K562 (cell line): ENCODE measurements around the gene PTPRF. TPM values are rescaled to one million over a fixed set of nuclear protein-coding genes. Genes with fewer than 3 reads are reported as not detected.

Experiments
- ATAC-seq: fragments of 200-7000 bp; cut with Tn5 transposase; 3 replicates; pipeline ENCODE4 v1.9.1; 2020; ENCODE audit warnings: moderate library complexity
- BruUV-seq: library from RNA; stranded (reverse); fragments of 400-500 nt; replicated peaks from 2 replicates; lab custom pipeline; 2021; lab: Mats Ljungman, UMichigan
- CTCF ChIA-PET: fragments of 300-600 bp; formaldehyde crosslinking; extraction: SDS; loops from one replicate; lab custom pipeline; 2021; ENCODE audit warnings: low intra/inter-chr PET ratio; lab: Yijun Ruan, JAX
- POLR2A ChIA-PET: fragments of 300-600, 350-650 bp; sonication (Branson Sonifier 250); formaldehyde crosslinking; extraction: SDS; loops from one replicate; lab custom pipeline; 2021; ENCODE audit warnings: antibody characterized with exemption, inconsistent platforms; lab: Yijun Ruan, JAX
- DNase-seq, 4 experiments: peaks; one replicate each; pipeline versions ENCODE4 v3.0.0 to v3.0.0-alpha.2; 2011 to 2018; ENCODE audit warnings: low spot score in 3 of 4, mixed read lengths in 3 of 4; ENCODE audit errors: extremely low read depth in 1 of 4
- FAIRE-seq: peaks from 2 replicates; lab custom pipeline; 2011; peaks lifted over from hg19 to GRCh38; lab: Jason Lieb, UNC
- H2AFZ ChIP-seq: 2 replicates; pipeline ENCODE4 v1.6.0; 2011; ENCODE audit warnings: low read depth, low read length, control low read depth, inconsistent platforms
- H3K27ac ChIP-seq: fragments of 200-600 bp; 3 replicates; pipeline ENCODE4 v1.8.0; 2011; ENCODE audit warnings: low read depth, mild to moderate bottlenecking, control low read depth, inconsistent platforms, low read length, moderate library complexity, mixed read lengths; ENCODE audit errors: extremely low read depth
- H3K27me3 ChIP-seq, 2 experiments: fragments of 300-600 bp in 1 of 2; 2 replicates in 1 of 2; 3 replicates in 1 of 2; pipeline versions ENCODE4 v1.6.0 to v1.8.0; 2011; ENCODE audit warnings: inconsistent platforms in 2 of 2, low read length in 2 of 2, mild to moderate bottlenecking in 1 of 2, mixed read lengths in 1 of 2, moderate library complexity in 1 of 2; ENCODE audit not compliant: control insufficient read depth in 2 of 2, insufficient read depth in 2 of 2
- H3K36me3 ChIP-seq: fragments of 300-600 bp; 3 replicates; pipeline ENCODE4 v1.8.0; 2011; ENCODE audit warnings: mild to moderate bottlenecking, low read length, inconsistent platforms; ENCODE audit not compliant: control insufficient read depth, insufficient read depth
- H3K4me1 ChIP-seq, 2 experiments: fragments of 200-600 bp in 1 of 2; replicated peaks in 1 of 2; 2 replicates in 1 of 2; 3 replicates in 1 of 2; pipeline versions ENCODE4 v1.5.1 to v1.8.0; 2011; ENCODE audit warnings: inconsistent platforms in 2 of 2, low read length in 2 of 2, mild to moderate bottlenecking in 1 of 2, mixed read lengths in 1 of 2, moderate library complexity in 1 of 2; ENCODE audit not compliant: control insufficient read depth in 2 of 2, insufficient read depth in 2 of 2
- H3K4me2 ChIP-seq: 2 replicates; pipeline ENCODE4 v1.6.1; 2011; ENCODE audit warnings: low read length, control low read depth, inconsistent platforms, mixed read lengths; ENCODE audit not compliant: insufficient read depth
- H3K4me3 ChIP-seq: fragments of 200-600 bp; sonication (generic), shearing (Covaris generic); 2 replicates; pipeline ENCODE4 v1.5.1; 2016; ENCODE audit warnings: control low read depth, inconsistent platforms
- H3K79me2 ChIP-seq: fragments of 200-600 bp; 3 replicates; pipeline ENCODE4 v1.8.0; 2011; ENCODE audit warnings: low read length, inconsistent platforms; ENCODE audit not compliant: control insufficient read depth, insufficient read depth
- H3K9ac ChIP-seq, 2 experiments: 2 replicates each; pipeline versions ENCODE4 v1.6.0 to v1.6.1; 2011; ENCODE audit warnings: low read depth in 2 of 2, low read length in 2 of 2, control low read depth in 1 of 2, inconsistent platforms in 1 of 2, mild to moderate bottlenecking in 1 of 2, mixed read lengths in 1 of 2; ENCODE audit not compliant: insufficient read depth in 1 of 2
- H3K9me1 ChIP-seq: one replicate; pipeline ENCODE4 v1.6.0; 2011; ENCODE audit warnings: inconsistent platforms, mild to moderate bottlenecking, low read length, moderate library complexity; ENCODE audit not compliant: control insufficient read depth, insufficient read depth
- H3K9me3 ChIP-seq: replicated peaks from 2 replicates; pipeline ENCODE4 v1.5.1; 2011; ENCODE audit warnings: low read depth, low read length, inconsistent platforms; ENCODE audit not compliant: control insufficient read depth, insufficient read depth
- H4K20me1 ChIP-seq: replicated peaks from 2 replicates; pipeline ENCODE4 v1.6.1; 2011; ENCODE audit warnings: low read length, inconsistent platforms, mixed read lengths; ENCODE audit not compliant: control insufficient read depth, insufficient read depth
- IRF9 ChIP-seq: fragments of 450-650 bp; IDR thresholded peaks from 2 replicates; pipeline ENCODE4 v1.6.1; 2016; ENCODE audit warnings: missing biosample characterization, missing genetic modification characterization
- KLF13 ChIP-seq: fragments of 450-650 bp; IDR thresholded peaks from 2 replicates; pipeline ENCODE4 v1.6.1; 2016; ENCODE audit warnings: missing genetic modification characterization, low read depth, mild to moderate bottlenecking, missing compliant biosample characterization, moderate library complexity, borderline replicate concordance
- NFE2 ChIP-seq: IDR thresholded peaks from 2 replicates; pipeline ENCODE4 v1.6.1; 2014; ENCODE audit warnings: antibody characterized with exemption, low read depth
- POLR2AphosphoS2 ChIP-seq: IDR thresholded peaks from 2 replicates; pipeline ENCODE4 v1.6.1; 2012; ENCODE audit warnings: low read length, improper control_type of control experiment
- TCF7L2 ChIP-seq: fragments of 150-350 bp; IDR thresholded peaks from 2 replicates; pipeline ENCODE4 v1.6.1; 2016; ENCODE audit warnings: low read depth, mild to moderate bottlenecking, low read length, moderate library complexity
- THRAP3 ChIP-seq: fragments of 450-650 bp; IDR thresholded peaks from 2 replicates; pipeline ENCODE4 v1.6.1; 2016; ENCODE audit warnings: mild to moderate bottlenecking, inconsistent platforms, borderline replicate concordance
- TSHZ1 ChIP-seq: fragments of 250-450 bp; sonication (Bioruptor Pico); IDR thresholded peaks from 2 replicates; pipeline ENCODE4 v1.4.0; 2020; ENCODE audit warnings: mild to moderate bottlenecking, moderate library complexity
- WGBS: fragments of 100-300 bp; shearing (Covaris generic); methylation state at CpG from one replicate; pipeline ENCODE4 v1.1.6; 2016; ENCODE audit warnings: low coverage, mixed read lengths; ENCODE audit not compliant: insufficient coverage; ENCODE audit errors: missing lambda C conversion rate; 5-methylcytosine and 5-hydroxymethylcytosine counted together
- in situ Hi-C: fragments of 300-500 bp; cut with MboI; formaldehyde crosslinking; loops from 4 replicates; pipeline ENCODE4 v1.15.0; 2018; ENCODE audit warnings: inconsistent platforms, mixed read lengths
- intact Hi-C: fragments of 100-400 bp; cut with micrococcal nuclease; formaldehyde crosslinking; loops from 2 replicates; pipeline ENCODE4 v1.14.2; 2022
- polyA plus RNA-seq, 8 experiments: library from polyadenylated mRNA; depleted of rRNA in 4 of 8; stranded (reverse) in 5 of 8; unstranded in 3 of 8; fragments of >200 nt; fragmentation: Nextera tagmentation in 2 of 8; fragmentation: Illumina TruSeq in 1 of 8; extraction: Ambion mirVana in 2 of 8; extraction: Trizol in 1 of 8; gene quantifications; 2 replicates each; pipeline versions ENCODE4 v1.2.1 to v1.2.3, GENCODE V29; 2011 to 2014; ENCODE audit warnings: inconsistent platforms in 1 of 8, missing spikeins in 1 of 8
- total RNA-seq, 7 experiments: library from RNA; depleted of rRNA in 6 of 7; stranded (reverse); fragments of >200 nt in 6 of 7; fragmentation: Illumina TruSeq in 2 of 7; extraction: Trizol in 2 of 7; gene quantifications; 2 replicates each; pipeline versions ENCODE4 v1.2.1 to v1.2.3, GENCODE V29; 2011 to 2021; ENCODE audit warnings: low replicate concordance in 1 of 7

PTPRF gene
- total and polyA plus RNA-seq, 9 of the 15 experiments (the other 6 are each of a cell fraction or from before 2014, with no cell fraction given): 0.13 to 4.3 (median 1.1) TPM

GRCh38 chr1:43509007-43509739 is 21.5 kb upstream of the PTPRF start (continued):
- no peak for TF ChIP-seq IRF9 (tag)

GRCh38 chr1:43509740-43510375 is 20.8 kb upstream of the PTPRF start:
- 0 out of 2 replicates have a peak, but pooled peaks cover 4% of the 10 kb centered on the region for H3K9me3 ChIP-seq
- peaks cover 31 to 81% of the 10 kb centered on the region in 2 experiments for H3K27me3 ChIP-seq
- ATAC-seq (no peak), FAIRE-seq (no peak), DNase-seq (no peak)
- POLR2A ChIA-PET: interaction anchor here (0.6 to 1.2 kb wide), 3 partner anchors 10 to 222 kb away, joined by 3 to 4 read pairs (median 3); no protein-coding TSS in a partner anchor
- WGBS: 3% methylated on average over 12 of the region's 12 CpGs
- TF ChIP-seq THRAP3: no peak
- TF ChIP-seq TCF7L2: no peak
- no peak for TF ChIP-seq KLF13 (tag)
- peak; percentile 35; the same call in 1 of the 2 replicates for TF ChIP-seq NFE2
- TF ChIP-seq POLR2AphosphoS2: no peak
- no peak for TF ChIP-seq TSHZ1 (CRISPR knock-in tag)
- intact Hi-C loops: no loop called here
- no peaks in the 10 kb centered on the region for H3K4me1 ChIP-seq
- H4K20me1 ChIP-seq: no peaks in the 10 kb centered on the region; the same call in 1 of the 2 replicates
- no peaks in the 10 kb centered on the region for H3K9me1 ChIP-seq
- no peak overlapping the region for H3K4me3 ChIP-seq
- H3K9ac ChIP-seq: no peak overlapping the region
- in situ Hi-C loops: loop anchor here (5.0 kb wide), 1 partner anchor 283 kb away; no protein-coding TSS in a partner anchor
- no peak overlapping the region for H3K27ac ChIP-seq
- no peak overlapping the region for H2AFZ ChIP-seq
- no TSS peak for BruUV-seq
- no peaks in the 10 kb centered on the region for H3K79me2 ChIP-seq
- CTCF ChIA-PET: no interaction called here
- H3K4me2 ChIP-seq: no peak overlapping the region
- H3K36me3 ChIP-seq: no peaks in the 10 kb centered on the region
